Measurements from ENCODE around the gene ZSCAN12. TPM values are rescaled to one million over a fixed set of nuclear protein-coding genes. Genes with fewer than 3 reads are reported as not detected.

Gene ZSCAN12
- polyA plus RNA-seq, 1 donor = 17.0 TPM

DNA sequence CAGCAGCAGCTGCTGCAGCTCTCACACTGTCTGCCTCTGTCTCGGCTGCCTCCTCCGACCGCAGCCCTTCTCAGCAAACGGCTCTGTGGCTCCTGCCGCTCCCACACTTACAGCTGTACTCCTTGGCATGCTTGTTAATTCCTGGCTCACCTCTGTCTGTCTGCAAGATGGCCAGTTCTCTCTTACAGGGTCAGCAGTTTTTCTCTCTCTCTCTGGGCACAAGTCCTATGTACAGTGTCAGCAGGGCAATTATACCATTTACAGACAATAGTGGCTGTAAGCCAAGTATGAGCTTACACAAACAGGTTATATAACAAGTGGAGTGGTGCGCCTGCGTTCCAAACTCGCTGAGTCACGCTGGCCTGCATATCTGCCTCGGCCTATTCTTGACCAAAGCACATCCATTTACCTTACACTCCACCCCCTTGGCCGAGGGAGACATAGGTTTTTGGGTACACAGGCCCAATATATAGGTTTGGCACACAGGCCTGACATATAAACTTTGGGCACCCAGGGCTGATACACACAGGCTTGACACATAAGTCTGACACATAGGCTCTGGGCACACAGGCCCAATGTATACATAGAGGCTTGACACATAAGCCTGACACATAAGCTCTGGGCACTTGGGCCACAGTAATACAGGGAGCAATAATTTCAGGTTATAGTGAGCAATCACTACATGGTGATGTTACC lies 45.4 kb downstream of the ZSCAN12 start:
- DNase-seq = no peak

DNA sequence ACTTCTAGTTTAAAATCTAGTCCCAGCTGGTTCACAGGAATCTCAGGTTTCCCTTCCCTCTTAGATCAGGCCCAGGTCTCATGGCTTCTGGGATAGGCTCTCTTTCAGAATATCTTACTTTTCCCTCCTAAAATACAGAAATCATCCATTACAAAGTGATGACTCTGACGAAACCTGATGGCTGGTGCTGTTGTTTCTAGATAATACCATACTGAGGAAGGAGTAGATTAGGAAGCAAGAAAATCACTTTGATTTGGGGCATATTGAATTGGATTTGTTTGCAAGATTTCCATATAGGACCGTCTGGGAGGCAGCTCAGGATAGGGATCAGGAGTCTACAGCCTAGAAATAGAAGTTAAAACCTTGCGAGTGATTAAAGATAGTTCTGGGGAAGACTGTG lies 46.2 kb downstream of the ZSCAN12 start:
- no peak for DNase-seq

DNA sequence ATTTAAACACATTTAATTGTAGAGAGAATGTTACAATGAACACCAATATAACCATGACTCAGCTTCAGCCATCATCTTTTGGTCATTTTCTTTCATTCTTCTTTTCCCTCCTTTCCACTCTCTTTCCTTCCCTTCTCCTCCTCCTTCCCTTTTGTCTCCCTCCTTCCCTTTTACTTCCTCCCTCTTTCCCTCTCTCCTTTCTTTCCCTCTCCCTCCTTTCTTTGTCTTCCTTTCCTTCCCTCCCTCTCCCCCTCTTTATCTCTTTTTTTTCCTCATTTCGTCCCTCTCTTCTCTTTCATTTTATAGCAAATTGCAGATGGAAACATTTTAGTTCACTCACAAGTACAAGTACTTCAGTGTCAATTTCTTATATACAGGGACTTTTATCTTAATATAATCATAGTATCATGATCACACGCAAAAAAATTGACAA lies 48.0 kb downstream of the ZSCAN12 start:
- DNase-seq = no peak

DNA sequence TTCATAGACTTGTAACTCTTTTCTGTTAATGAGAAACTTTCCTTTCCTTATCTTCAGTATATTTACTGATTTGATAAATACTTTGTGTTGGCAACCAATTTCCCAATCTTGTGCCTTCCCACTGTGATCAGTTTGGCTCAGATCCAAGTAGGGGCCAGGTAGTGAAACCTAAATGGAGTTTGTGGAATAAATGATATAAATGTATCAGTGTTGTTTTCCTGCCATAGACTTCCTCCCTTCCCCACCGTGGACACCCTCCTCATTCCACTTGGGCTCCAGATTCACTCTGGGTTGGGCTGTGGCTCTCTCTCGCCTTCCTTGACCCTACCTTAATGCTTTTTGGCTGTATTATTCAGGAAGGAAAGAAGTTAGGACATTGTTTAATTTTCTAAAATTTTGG lies 48.5 kb downstream of the ZSCAN12 start:
- DNase-seq = no peak

DNA sequence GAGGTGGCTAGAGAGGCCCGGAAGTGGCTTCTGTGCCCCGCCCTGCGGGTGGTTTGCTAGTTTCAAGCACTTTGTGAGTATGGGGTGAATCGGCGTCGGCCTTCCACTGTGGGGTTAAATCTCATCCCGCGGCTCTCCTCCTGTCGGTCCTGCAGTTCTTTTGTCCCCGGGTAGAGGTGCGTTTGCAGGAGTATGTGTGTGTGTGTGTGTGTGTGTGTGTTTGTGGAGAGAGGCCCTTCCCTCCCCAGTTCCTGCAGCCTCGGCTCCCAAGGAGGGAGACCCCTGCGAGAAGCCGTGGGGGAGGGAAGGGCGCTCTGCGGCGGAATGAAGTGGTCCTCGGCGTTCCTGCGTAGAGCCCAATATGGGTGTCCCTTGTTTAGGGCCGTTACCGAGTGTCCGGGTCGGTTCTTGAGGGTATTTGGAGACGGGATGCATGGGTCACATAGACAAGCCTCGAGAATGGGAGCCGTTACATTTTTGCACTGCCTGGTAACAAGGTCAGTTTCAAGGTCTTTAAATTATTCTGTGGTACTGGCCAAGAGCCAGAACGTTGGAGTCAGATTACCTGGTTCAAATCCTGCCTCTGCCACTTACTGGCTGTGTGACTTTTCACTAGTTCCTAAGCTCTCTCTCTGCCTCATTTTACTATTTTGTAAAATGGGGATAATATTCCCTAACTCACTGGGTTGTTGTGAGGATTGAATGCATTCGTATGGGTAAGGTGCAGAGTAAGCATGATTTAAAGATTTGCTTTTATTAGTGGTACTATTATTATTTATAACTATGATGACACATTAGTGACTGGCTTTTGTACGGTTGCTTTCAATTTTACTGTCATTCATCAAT lies 49.4 kb downstream of the ZSCAN12 start, which contains the start of gene ZKSCAN3:
TSS of gene ZKSCAN3 (plus strand) at position 56 of the 846 bp plus-strand sequence. CDS start 9,640 bp downstream, outside the sequence.
- DNase-seq = peak; percentile 89

DNA sequence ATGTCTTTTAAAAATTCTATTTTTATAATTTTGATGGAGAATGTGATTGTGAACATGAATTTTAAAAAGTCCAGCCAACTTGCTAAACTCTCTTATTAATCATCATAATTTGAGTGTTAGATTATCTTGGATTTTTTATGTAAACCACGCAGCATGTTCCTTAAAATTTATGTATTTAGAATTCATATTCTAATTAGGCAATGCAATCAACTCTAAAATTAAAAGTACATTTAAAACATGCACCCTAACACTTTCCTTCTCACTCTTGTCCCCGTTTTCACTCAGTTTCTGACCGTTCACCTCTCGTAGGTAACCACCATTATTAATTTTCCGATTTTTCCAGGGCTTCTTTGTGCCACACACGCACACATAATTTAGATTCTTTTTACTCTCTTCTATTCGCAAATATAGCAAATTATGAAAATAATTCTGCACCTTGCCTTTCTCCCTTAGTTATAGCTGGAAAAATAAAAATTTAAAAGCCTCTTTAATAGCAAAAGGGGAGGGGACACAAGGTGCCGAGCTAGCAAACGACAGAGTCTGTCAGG lies 50.1 kb downstream of the ZSCAN12 start:
- no peak for DNase-seq

DNA sequence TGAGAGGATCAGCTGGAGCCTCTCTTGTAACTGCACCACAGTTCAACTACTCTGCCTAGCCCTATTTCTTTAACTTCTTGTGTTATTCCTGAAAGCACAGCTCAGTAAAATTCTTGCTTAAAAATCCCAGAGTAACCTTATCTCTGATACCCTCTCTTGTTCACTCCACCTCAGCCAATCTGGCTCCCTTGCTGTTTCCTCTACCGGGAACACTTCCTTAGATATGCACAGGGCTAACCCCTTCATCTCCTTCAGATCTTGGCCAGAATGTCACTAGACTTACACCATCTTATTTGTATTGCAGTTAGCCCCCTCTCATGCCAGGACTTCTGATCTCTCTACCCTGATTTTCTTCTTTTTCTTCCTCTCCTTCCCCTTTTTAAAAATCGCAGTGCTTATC lies 52.4 kb downstream of the ZSCAN12 start:
- DNase-seq = no peak

DNA sequence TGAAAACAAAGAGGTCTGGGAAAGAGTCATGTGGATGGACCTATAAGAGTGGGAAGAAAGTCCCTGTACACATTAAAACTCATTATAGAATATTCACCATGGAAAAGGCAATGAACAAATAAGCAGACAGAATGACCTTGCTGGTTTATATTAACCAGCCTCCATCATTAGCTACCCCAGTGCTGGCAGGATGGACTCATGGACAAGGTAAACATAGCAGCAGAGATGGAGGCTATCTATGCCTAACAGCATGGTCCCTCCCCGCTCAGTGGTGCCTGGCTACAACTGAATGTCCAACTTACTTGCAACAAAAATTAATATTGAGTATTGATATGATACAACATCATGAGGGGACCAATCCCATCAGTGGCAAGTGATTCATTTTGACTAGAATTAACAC lies 54.3 kb downstream of the ZSCAN12 start:
- no peak for DNase-seq

DNA sequence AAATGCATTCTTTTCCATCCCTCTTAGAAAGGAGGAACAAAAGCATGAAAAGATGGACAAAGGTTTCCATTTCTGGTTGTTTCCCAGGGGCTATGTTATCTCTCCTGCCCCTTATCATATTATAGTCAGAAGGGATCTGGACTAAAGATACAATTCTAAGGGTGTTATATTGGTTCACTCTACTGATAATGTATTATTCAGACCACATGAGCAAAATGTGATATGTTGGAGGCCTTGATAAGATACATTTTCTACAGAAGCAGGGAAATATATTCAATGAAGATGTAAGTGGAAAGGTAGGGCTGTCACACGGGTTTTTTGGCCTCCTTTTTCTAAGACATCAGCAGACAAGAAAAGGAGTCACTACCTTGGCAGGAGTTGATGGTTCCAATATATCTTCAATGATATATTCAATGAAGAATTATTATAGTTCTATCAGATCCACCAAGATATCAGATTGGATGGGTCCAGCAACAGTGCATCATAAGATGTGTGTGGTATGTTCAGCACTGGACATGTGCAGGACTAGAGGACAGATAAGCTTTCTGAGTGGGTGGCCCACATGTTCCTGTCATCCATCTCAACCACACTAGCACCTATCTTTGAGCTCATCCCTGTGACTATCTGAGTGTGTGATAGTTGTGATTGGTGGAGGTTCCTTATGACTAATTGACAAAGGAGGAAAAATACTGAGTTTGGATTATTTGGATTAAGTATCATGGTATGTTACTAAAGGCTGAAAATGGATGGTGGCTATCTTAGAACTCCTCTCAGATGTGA lies 55.5 kb downstream of the ZSCAN12 start:
- no peak for DNase-seq

DNA sequence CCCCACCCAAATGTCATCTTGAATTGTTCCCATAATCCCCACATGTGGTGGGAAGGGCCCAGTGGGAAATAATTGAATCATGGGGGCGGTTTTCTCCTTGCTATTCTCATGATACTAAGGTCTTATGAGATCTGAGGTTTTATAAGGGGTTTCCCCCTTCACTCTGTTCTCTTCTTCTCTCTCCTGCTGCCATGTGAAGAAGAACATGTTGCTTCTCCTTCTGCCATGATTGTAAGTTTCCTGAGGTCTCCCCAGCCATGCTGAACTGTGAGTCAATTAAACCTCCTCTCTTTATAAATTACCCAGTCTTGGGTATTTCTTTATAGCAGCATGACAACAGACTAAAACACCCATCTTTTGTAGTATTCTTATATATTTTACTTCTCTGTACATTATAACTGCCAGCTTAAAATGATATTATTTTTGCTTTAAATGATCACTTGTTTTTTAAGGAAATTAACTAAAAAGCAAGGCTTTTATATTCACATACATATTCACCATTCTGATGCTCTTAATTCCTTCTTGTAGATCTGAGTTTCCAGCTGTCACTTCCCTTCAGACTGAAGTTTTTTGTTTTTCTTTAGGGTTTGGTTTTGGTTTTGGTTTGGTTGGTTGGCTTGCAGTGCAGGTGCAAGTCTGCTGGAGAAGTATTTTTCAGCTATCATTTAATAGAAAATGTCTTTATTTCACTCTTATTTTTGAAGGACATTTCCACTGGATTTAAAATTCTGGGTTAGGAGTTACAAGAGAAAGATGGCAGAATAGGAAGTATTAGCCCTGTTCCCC lies 59.0 kb downstream of the ZSCAN12 start:
- no peak for DNase-seq

DNA sequence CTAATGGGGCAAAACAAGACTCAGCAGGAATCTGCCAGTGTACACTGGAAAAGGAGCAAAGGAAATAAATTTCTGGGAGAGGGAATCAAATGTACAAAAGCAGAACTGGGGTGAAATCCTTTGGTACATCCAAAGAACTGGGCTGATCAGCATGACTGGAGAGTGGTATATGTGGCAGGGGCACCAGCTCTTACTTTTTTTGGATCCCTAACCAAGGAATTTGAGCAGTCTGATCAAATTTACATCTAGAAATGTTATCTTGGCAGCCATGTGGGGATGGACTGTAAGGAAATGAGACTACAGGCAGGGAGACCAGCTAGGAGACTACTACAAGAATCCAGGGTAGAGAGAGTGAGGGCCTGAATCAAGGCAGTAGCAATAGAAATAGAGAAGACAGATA lies 62.4 kb downstream of the ZSCAN12 start:
- DNase-seq = peak; percentile 37

DNA sequence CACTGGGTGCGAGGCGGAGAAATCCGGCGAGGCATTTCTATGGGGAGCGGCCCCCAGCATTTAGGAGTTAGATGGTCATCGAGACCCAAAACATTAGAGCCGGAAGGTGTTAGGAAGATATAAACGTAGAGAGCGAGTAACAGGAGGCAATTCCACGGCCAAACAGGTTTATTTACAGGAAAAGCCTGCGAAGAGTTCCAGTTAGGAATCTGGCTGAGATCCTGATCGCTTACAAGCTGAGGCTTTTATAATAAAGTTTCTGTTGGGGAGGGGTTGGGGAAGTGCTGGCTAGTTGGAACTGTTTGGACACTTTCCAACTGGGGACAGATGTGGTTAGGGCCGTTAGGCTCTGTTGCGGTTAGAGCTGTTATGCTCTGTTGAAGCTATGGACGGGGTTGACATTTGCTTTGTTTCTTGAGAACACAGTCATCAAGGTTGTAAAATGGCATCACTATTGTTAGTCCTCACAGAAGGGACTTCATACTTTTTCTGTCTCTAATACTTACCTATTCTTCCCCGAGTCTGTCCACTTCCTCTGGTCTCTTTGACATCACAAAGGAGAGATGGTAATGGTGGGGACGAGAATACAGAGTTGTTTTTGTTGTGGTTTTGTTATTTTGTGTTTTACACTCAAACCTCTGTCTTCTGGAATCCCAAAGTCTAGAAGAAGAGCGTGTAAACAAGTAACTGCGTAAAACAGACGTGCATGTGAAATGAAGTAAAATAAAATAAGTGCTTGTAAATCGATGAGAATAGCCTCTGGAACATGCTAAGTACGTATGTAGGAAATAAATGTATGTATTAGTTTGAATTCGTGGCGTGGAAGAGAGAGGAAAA lies 63.0 kb downstream of the ZSCAN12 start:
- DNase-seq = peak; percentile 78

DNA sequence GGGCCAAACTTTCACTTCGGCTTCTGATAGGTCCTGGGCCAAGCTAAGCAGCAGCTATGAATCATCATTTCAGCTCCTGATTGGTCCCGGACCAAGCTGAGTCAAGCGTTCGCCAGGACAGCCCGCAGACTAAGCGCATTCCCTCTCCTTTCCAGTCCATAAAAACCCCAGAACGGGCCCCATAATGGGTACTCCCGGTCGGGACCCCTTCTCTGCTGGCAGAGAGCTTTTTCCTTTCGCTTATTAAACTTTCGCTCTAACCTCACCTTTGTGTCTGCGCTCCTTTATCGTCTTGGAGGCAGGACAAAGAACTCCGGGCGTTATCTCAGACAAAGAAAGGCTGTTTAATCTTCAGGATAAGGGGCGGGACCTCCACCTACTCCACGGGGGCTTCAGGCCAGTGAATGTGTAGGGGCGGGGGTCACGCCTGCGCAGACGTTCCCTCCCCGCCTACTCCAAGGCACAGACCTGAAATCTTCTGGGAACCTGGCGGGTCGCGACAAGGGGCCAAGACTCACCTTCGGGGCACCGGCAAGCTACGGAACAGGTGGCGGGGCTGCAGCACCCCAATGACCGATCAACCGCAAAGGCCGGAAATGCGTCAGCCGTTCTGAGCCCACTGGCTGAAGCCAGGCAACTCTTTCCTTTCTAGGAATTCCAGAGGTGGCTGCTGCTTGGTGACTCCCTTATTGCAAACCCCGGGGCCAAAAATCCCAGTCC lies 63.8 kb downstream of the ZSCAN12 start, which contains the start of gene ZSCAN31:
TSS of gene ZSCAN31 (minus strand) at position 585 of the 720 bp plus-strand sequence. CDS start 6,465 bp downstream, outside the sequence.
- peak; percentile 99 for DNase-seq

DNA sequence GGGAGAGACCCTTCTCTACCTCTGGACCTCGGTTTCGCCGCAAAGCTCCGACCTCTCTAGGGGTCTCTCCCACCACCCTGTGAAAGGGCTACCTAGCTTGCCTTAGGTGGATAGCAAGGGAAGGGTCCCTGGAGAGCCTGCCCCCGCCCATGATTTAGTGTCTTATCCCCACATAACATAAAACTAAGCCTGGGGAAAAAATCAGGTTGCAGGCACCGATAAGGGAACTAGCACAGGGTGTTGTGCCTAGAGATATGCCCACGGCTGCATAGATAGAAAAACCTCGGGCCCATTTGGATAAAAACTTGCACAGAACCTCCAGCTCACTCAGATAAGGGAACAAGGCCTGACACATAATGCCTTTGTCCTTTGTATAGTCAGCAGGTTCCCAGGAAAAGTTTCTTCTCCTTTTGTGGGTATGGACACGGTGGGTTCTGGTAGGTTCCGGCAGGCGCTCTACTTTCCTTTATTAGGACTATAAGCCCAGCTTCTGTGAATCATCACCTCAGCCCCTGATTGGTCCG lies 64.4 kb downstream of the ZSCAN12 start:
- no peak for DNase-seq

DNA sequence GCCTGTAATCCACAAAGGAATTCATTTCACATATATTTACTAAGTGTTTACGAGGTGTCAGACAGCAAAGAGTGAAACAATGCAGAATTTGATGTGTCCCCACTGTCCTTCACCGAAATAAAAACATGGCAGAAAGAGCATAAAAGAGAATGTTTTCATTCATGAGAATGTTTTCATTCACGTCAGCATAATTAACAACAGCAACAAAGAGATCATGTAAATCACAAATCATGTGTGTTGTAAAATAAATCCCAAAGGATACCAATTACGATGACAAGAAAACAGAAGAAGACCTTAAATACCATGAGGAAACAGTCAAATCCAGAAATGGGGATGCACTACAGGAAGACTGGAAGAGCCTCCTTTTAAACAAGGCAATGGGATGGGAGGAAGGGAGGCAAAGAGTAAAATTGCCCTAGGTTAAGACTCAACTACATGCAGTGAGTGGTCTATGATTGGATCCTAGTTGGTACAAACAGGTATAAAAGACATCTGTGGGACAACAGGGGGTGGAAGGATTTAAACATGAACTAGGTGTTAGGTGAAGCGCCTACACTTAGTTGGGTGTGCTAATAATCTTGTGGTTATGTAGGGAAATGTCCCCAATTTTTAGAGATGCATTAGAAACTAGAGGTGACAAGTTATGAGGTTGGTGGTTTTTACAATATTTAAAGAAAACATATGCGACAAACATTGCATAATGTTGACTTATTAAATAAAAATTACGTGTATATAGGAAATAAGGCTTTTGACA lies 65.1 kb downstream of the ZSCAN12 start:
- DNase-seq = peak; percentile 30

DNA sequence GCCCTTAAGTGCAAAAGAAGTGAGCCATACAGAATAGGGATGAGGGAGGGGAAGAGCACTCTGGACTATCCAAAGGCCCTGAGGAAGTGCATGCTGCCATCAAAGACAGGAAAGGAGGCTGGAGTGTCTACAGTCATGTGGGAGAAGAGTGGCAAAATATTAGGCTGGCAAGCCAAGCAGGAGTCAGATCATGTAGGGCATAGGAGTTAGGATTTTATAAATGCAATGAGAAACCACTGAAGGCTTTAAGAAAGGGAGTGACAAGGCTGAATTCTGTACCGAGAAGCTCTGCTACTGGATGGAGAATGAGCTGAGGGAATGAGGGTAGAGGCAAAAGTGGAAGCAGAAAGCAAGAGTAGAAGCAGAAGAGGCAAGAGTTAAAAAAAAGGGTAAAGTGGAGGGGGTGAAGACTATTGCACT lies 65.9 kb downstream of the ZSCAN12 start:
- DNase-seq = no peak

DNA sequence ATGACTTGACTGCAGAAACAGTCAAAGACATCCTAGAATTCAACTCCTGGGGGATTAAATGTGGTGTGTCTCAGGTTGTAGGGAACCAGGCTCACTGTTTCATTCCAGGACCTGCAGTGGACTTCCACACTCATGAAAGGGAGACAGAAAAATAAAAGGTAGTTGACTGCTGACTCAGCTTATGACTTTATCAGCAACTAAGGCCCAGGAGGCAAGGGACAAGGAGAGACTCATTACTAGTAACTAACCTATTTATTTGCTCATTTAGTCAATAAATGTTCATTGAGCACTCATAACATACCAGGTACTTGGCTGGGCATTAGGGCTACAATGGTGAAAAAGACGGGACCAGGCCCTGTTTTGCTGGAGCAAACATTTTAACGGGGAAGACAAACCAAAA lies 66.5 kb downstream of the ZSCAN12 start:
- no peak for DNase-seq

DNA sequence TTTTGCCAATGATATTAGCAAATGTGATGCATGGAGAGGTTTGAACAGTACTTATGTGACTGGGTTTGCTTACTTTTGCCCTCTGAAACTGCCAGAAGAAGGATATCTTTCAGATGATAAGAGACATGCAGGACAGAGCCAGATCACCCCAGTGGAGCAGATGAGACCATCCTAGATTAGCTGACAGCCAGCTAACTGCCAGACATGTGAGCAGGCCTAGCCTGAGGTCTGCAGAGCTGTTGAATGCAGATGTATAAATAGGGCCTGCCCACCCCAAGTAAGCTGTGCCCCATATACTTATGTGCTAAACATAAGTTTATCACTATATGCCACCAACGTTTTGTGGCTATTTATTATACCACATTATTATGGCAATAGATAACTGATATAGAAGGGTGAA lies 69.5 kb downstream of the ZSCAN12 start:
- no peak for DNase-seq

All from left kidney (tissue), 2 donors.